ENCODE measurements around the gene ADGRV1.

DNA sequence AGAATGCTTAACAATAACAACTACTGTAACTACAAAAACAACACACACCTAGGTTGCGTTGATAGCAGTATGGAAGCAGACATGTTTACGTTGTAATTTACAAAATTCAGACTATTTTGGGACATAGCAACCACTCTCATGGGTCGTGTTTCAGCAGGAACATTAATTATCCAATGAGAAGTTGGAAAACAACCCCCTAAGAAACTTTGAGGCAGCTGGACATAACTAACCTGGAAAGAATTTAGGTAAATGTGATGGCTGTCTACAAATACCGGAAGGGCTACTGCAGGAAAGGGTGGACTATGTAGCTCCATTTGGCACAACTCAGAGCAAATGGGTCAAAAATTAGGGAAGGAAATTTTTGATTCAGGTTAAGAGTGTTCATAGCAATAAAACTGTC lies 409.3 kb downstream of the ADGRV1 start:
- TF ChIP-seq YY1 (IDR thresholded peaks at IDR 0.05; ENCODE audit: insufficient read depth, insufficient read length) = no peak
- TF ChIP-seq ZNF274 (IDR thresholded peaks at IDR 0.05; ENCODE audit: low read depth, low read length) = no peak
